HG03025 (cell line): ENCODE measurements around the gene CENPT.

Experiments used
- ATAC-seq: cut with Tn5 transposase; IDR thresholded peaks from one replicate; pipeline ENCODE4 v1.9.1; 2021; ENCODE audit warnings: mild to moderate bottlenecking, moderate library complexity; ENCODE audit not compliant: unreplicated experiment, low FRiP score

CENPT gene

GRCh38 chr16:67779256-67780014, 68.1 kb downstream of the CENPT start:
- no peak for ATAC-seq
